GM19372 (cell line): ENCODE measurements around the gene ATP6V1E1.
"Not testable (repeated sequence)": the region's sequence is repeated elsewhere in the genome, so short reads cannot be mapped to it uniquely, and the experiment has no call there.

Experiments used
- ATAC-seq: cut with Tn5 transposase; IDR thresholded peaks from one replicate; pipeline ENCODE4 v1.9.1; 2021; ENCODE audit warnings: mild to moderate bottlenecking, low read depth, moderate library complexity; ENCODE audit not compliant: unreplicated experiment

ATP6V1E1 gene

GRCh38 chr22:17586831-17587440, 41.6 kb downstream of the ATP6V1E1 start:
- no peak for ATAC-seq

- ATAC-seq, result no peak
Measured at GRCh38 chr22:17583151-17583550, 45.4 kb downstream of the ATP6V1E1 start.

- no peak for ATAC-seq
Measured at GRCh38 chr22:17581631-17582030, 46.9 kb downstream of the ATP6V1E1 start.

GRCh38 chr22:17581056-17581455, 47.5 kb downstream of the ATP6V1E1 start:
- ATAC-seq, result no peak

- no peak for ATAC-seq
Measured at GRCh38 chr22:17580441-17581031, 48.0 kb downstream of the ATP6V1E1 start.

- ATAC-seq, result no peak
Measured at GRCh38 chr22:17579535-17579981, 49.0 kb downstream of the ATP6V1E1 start.

GRCh38 chr22:17578136-17578754, 50.3 kb downstream of the ATP6V1E1 start:
- no peak for ATAC-seq

GRCh38 chr22:17576470-17576869, 52.1 kb downstream of the ATP6V1E1 start:
- ATAC-seq, result no peak

- ATAC-seq, result no peak
Measured at GRCh38 chr22:17575681-17576080, 52.9 kb downstream of the ATP6V1E1 start.

GRCh38 chr22:17575151-17575550, 53.4 kb downstream of the ATP6V1E1 start:
- ATAC-seq, result no peak

GRCh38 chr22:17570851-17571631, 57.5 kb downstream of the ATP6V1E1 start:
- no peak for ATAC-seq

- no peak for ATAC-seq
Measured at GRCh38 chr22:17569971-17570511, 58.5 kb downstream of the ATP6V1E1 start.

GRCh38 chr22:17566776-17567175, 61.8 kb downstream of the ATP6V1E1 start:
- no peak for ATAC-seq

GRCh38 chr22:17566016-17566687, 62.4 kb downstream of the ATP6V1E1 start:
- not testable (repeated sequence) for ATAC-seq

GRCh38 chr22:17563936-17564391, 64.6 kb downstream of the ATP6V1E1 start:
- ATAC-seq, result no peak

- ATAC-seq, result no peak
Measured at GRCh38 chr22:17562906-17563870, 65.4 kb downstream of the ATP6V1E1 start, which contains the start of gene SLC25A18. Gene SLC25A18 (plus strand): TSS chr22:17563498. CDS start chr22:17579945, 16,447 bp downstream.

- ATAC-seq, result no peak
Measured at GRCh38 chr22:17559188-17559587, 69.4 kb downstream of the ATP6V1E1 start.

GRCh38 chr22:17554814-17555213, 73.7 kb downstream of the ATP6V1E1 start:
- no peak for ATAC-seq

GRCh38 chr22:17552737-17553136, 75.8 kb downstream of the ATP6V1E1 start:
- no peak for ATAC-seq
